Stimulated activated CD8-positive, alpha-beta memory T cell treated with anti-CD3 and anti-CD28 coated beads, Interleukin-7, amount 100 ng/mL, for 24 hours (primary cell): ENCODE results near the gene CBFA2T2.
"Not testable (repeated sequence)": the region's sequence is repeated elsewhere in the genome, so short reads cannot be mapped to it uniquely, and the experiment has no call there.

Source experiments
- DNase-seq: peaks from one replicate; pipeline ENCODE4 v3.0.0-alpha.2; 2020; ENCODE audit warnings: low read depth

CBFA2T2 gene

DNA sequence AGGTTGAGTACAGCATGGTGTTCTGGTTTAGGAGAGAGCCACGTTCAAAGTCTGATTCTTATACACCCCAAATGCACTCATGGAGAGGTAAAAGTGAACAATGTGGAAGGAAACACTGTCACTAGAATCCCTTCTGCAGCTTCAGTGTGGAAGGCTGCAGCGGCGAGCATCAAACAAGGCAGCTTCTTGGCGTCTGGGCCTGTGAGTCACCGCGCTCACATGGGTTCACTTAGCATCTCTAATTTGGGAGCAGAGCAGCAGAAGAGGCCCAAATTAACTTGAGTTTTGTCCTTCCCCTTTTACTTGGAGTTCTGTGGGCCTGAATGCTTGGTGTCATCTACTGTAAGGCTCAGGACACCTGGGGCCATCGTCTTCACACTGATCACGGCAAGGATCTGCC is 207.2 kb downstream of the CBFA2T2 start:
- DNase-seq, result no peak

DNA sequence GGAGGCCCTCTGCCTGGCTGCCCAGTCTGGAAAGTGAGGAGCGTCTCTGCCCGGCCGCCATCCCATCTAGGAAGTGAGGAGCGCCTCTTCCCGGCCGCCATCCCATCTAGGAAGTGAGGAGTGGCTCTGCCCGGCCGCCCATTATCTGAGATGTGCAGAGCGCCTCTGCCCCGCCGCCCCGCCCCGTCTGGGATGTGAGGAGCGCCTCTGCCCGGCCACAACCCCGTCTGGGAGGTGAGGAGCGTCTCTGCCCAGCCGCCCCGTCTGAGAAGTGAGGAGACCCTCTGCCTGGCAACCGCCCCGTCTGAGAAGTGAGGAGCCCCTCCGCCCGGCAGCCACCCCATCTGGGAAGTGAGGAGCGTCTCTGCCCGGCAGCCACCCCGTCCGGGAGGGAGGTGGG is 209.1 kb downstream of the CBFA2T2 start:
- not testable (repeated sequence) for DNase-seq
